Measurements from ENCODE around the gene SLC5A6. TPM values are rescaled to one million over a fixed set of nuclear protein-coding genes. Genes with fewer than 3 reads are reported as not detected.

SLC5A6 gene
- total RNA-seq, 1 experiment from 2014 or later: 26.2 TPM

- no peak for DNase-seq (ENCODE audit: low spot score)
Measured at GRCh38 chr2:27236626-27237025, 24.6 kb upstream of the SLC5A6 start.

GRCh38 chr2:27236136-27236535, 24.1 kb upstream of the SLC5A6 start:
- DNase-seq (ENCODE audit: low spot score): no peak

GRCh38 chr2:27233341-27233740, 21.3 kb upstream of the SLC5A6 start:
- no peak for DNase-seq (ENCODE audit: low spot score)

GRCh38 chr2:27231921-27232320, 19.9 kb upstream of the SLC5A6 start:
- no peak for DNase-seq (ENCODE audit: low spot score)

- no peak for DNase-seq (ENCODE audit: low spot score)
Measured at GRCh38 chr2:27227501-27227900, 15.4 kb upstream of the SLC5A6 start.

GRCh38 chr2:27225526-27225925, 13.5 kb upstream of the SLC5A6 start:
- no peak for DNase-seq (ENCODE audit: low spot score)

GRCh38 chr2:27223416-27223815, 11.3 kb upstream of the SLC5A6 start:
- DNase-seq (ENCODE audit: low spot score): no peak

GRCh38 chr2:27222407-27222806, 10.3 kb upstream of the SLC5A6 start:
- no peak for DNase-seq (ENCODE audit: low spot score)

- no peak for DNase-seq (ENCODE audit: low spot score)
Measured at GRCh38 chr2:27221166-27221565, 9.1 kb upstream of the SLC5A6 start.

GRCh38 chr2:27220091-27220490, 8.0 kb upstream of the SLC5A6 start:
- no peak for DNase-seq (ENCODE audit: low spot score)

- DNase-seq (ENCODE audit: low spot score): no peak
Measured at GRCh38 chr2:27219091-27219490, 7.0 kb upstream of the SLC5A6 start.

GRCh38 chr2:27218614-27219013, 6.5 kb upstream of the SLC5A6 start:
- no peak for DNase-seq (ENCODE audit: low spot score)

- peak; percentile 47 for DNase-seq (ENCODE audit: low spot score)
Measured at GRCh38 chr2:27217173-27218121, 5.4 kb upstream of the SLC5A6 start, which contains the start of gene CAD. CAD (plus strand) TSS chr2:27217369; CDS start chr2:27217552, 183 bp downstream.

GRCh38 chr2:27216416-27217137, 4.5 kb upstream of the SLC5A6 start:
- DNase-seq (ENCODE audit: low spot score): no peak

GRCh38 chr2:27214941-27215340, 2.9 kb upstream of the SLC5A6 start:
- no peak for DNase-seq (ENCODE audit: low spot score)

- DNase-seq (ENCODE audit: low spot score): no peak
Measured at GRCh38 chr2:27212626-27213471, 781 bp upstream of the SLC5A6 start.

GRCh38 chr2:27211241-27211942, 676 bp downstream of the SLC5A6 start:
- no peak for DNase-seq (ENCODE audit: low spot score)

GRCh38 chr2:27209621-27210401, 2.3 kb downstream of the SLC5A6 start:
- no peak for DNase-seq (ENCODE audit: low spot score)

GRCh38 chr2:27208486-27209050, 3.5 kb downstream of the SLC5A6 start:
- no peak for DNase-seq (ENCODE audit: low spot score)

- no peak for DNase-seq (ENCODE audit: low spot score)
Measured at GRCh38 chr2:27206346-27206745, 5.7 kb downstream of the SLC5A6 start.

Data from H4 (cell line).